GM21529 (cell line): ENCODE data around the gene PDE3A.

Source experiments
- ATAC-seq: cut with Tn5 transposase; IDR thresholded peaks from one replicate; pipeline ENCODE4 v1.9.1; 2021; ENCODE audit not compliant: unreplicated experiment

PDE3A gene

DNA sequence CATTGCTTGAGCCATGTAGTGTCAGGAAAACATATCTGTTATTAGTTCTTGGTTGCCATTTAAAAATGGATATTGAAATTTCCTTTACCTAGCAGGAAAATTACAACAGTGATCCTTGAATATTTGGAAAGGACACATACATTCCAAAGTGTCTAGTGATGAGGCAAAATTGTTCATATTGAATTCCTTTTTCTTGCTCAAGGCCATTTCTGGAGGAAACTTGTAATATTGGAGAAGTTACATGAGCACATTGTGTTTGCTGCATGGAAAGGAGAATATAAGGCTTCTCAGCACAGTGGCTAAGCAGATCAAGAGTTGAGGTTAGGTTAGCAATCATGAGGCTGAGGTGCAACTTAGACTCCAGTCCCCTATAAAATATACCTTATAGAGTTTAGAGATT lies 121.9 kb downstream of the PDE3A start:
- no peak for ATAC-seq

DNA sequence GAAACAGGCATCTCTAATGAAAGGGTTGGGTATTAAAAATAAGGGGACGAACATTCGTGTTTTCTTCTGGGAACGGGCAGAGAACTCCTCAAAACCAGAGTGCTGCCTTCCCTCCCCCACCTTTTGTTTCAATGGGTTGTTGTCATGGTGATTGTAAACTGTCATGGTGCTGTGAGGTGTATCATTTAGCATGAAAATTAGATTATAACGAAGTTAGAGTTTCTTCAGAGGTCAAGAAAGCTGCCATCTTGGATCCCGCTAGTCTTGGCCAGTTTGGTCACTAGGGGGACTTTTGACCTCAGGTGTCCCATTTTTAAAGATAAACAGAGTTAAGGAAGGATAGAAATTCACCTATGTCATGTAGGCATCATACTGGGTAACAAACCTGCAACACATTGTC lies 123.0 kb downstream of the PDE3A start:
- no peak for ATAC-seq

GRCh38 chr12:20492251-20492760 lies 124.0 kb downstream of the PDE3A start:
- ATAC-seq: no peak

DNA sequence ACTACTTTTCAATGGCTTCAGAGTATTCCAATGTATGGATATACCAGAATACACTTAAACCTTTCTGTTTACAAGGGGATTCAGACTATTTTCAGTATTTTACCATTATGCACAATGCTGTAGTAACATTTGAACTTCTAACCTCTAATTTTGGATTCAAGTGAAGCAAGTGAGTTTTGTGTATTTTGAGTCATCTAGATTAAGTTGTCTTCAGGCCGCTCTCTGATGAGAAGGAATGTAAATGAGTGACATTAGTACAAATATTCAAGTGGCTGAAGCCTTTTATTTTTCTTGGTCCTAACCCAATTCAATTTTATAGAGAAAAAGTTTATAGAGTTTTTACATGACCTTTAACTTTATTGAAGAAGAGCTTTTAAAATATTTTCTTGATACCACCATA lies 125.6 kb downstream of the PDE3A start:
- no peak for ATAC-seq

DNA sequence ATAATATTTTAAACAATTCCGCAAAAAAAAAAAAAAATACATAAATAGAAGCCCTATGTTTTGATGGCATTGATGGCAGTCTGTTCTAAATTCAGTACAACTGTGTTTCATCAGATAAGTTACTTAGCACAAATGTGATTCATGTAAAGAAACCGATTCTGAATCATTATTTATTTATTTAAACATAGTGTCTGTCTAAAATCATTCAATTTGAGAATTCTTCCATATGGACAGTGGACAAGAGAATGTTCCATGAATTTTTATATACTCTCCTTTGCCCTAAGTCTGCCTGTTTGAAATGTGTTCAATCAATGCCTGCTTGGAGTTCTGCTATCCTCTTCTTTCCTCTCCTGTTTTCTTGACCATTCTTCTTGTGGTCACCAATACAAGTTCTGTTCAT lies 126.5 kb downstream of the PDE3A start:
- ATAC-seq: no peak

- no peak for ATAC-seq
Observed at GRCh38 chr12:20495997-20496396, 127.7 kb downstream of the PDE3A start.

DNA sequence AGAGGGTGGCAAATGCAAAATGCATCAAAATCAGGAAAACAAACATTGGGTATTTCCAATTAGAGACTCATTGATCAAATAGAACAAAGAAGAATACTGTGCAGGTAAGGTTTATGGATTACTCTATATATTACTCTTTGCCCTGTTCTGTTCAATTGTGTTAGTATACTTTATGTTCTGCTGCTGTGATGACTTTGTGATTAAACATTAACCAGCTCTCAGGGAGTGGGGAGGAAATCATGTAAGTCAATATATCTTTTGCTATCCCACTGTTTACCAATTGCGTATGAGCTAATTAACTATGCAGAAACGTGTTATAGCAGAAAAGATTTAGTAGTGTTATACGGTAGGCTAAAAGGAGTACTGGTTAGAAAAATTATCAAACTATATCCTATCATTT lies 129.4 kb downstream of the PDE3A start:
- ATAC-seq: no peak

GRCh38 chr12:20501958-20502357 lies 133.6 kb downstream of the PDE3A start:
- no peak for ATAC-seq

- ATAC-seq: no peak
Observed at GRCh38 chr12:20503858-20504257, 135.5 kb downstream of the PDE3A start.

DNA sequence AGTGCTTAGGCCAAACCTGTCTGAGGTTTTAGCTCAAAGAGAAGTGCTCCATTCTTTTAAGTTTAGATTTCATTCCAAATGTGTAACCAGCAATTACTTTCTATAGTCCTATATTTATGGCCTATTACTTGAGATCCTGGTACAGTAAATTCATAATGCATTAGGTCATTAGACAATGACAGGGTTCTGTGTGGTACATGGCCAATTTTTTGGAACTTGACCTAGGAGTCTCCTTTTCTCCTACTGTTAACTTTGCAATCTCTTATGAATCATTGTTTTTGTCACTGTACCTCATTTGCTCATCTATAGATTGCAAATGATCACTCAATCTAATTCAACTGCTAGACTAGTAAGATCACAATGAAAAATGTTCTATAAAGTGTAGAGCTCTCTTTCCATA lies 136.7 kb downstream of the PDE3A start:
- no peak for ATAC-seq

DNA sequence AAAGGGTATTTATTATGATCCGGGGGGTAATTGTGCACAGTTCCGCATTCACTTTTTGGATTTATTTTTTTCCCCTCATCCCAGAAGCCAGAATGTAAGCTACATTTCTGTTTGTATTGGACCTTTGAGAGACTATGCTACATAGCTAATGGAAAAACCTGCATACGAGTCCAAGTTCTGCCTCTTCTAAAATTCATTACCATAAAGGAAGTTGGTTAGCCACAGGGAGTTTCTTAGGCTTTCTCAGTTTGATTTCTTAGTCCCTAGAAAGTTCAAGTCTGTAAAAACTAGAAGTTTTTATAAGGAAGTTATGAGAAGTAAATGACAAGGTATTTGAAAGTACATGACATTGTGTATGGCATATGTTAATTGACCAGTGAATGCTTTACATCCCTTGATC lies 138.7 kb downstream of the PDE3A start:
- no peak for ATAC-seq

- no peak for ATAC-seq
Observed at GRCh38 chr12:20507711-20508110, 139.4 kb downstream of the PDE3A start.

GRCh38 chr12:20508359-20508758 lies 140.0 kb downstream of the PDE3A start:
- no peak for ATAC-seq

- ATAC-seq: no peak
Observed at GRCh38 chr12:20508962-20509361, 140.6 kb downstream of the PDE3A start.

GRCh38 chr12:20510811-20511210 lies 142.5 kb downstream of the PDE3A start:
- no peak for ATAC-seq

- no peak for ATAC-seq
Observed at GRCh38 chr12:20513189-20513588, 144.9 kb downstream of the PDE3A start.

DNA sequence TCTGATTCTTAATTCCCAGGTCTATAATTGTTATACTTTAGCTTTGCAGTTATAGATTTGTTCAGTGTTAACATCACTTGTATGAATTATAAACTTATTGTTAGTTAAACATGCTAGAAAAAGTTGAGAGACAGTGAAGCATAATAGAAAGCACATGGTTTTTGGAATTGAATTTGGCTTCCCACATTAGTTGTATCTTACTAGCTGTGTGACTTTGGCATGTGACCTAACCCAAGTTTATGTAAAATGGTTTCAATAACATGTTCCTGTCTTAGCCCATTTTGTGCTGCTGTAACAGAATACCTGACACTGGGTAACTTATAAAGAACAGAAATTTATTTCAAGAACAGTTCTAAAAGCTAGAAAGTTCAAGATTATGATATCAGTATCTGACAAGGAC lies 146.3 kb downstream of the PDE3A start:
- no peak for ATAC-seq

DNA sequence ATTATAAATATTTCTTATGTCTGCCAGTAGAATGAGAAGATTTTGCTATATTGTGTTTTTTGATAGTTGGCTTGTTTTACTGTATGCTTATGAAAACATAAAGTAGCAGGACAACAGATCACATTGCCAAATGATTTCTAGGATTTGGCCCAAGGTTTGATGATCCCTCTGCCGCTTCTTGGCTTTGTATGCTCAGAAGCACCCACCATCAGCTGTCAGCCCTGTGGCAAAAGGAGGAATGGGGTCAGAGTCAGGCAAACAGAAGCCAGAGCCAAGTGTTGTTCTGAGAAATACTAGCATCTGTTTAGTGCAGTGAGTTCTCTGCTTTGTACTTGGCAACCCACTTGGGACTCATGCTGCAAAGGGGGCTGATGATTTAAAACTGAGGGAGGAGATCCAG lies 152.2 kb downstream of the PDE3A start:
- ATAC-seq: no peak

DNA sequence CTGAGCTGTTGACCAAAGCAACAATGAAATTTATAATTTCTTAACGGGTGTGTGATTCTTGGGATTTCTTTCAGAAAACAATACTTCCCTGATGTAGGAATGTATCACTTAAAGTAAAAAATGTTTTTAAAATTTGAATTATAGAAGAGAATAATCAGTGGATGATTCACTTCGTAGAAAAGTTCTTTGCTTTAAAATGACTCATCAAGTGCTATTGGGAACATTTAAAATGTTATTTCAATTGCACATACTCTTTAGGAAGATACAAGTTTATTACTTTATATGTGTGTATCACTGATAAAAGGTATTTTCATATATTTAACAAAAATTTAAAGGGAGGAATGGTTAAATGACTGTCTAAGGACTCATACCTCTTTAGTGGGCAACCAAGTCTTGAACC lies 155.3 kb downstream of the PDE3A start:
- no peak for ATAC-seq

DNA sequence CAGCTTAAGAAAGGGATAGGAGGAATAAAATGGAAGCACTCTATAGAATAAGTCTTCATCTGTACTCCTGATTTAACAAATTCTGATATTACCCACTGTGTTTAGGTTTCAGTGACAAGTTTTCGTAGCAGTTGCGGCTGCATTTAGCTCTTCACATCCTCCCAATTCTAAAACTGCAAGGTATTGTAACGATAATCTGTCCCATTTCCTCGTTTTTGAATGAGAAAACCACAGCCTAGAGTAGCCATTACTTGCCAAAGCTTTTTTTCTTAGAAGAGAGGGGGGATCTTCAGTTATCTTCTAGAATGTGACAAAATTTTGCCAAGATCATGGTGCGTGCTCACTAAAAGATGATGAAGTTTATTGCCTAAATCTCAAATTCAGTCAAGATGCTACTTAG lies 155.8 kb downstream of the PDE3A start:
- ATAC-seq: no peak

- ATAC-seq: no peak
Observed at GRCh38 chr12:20525064-20525610, 156.8 kb downstream of the PDE3A start.

DNA sequence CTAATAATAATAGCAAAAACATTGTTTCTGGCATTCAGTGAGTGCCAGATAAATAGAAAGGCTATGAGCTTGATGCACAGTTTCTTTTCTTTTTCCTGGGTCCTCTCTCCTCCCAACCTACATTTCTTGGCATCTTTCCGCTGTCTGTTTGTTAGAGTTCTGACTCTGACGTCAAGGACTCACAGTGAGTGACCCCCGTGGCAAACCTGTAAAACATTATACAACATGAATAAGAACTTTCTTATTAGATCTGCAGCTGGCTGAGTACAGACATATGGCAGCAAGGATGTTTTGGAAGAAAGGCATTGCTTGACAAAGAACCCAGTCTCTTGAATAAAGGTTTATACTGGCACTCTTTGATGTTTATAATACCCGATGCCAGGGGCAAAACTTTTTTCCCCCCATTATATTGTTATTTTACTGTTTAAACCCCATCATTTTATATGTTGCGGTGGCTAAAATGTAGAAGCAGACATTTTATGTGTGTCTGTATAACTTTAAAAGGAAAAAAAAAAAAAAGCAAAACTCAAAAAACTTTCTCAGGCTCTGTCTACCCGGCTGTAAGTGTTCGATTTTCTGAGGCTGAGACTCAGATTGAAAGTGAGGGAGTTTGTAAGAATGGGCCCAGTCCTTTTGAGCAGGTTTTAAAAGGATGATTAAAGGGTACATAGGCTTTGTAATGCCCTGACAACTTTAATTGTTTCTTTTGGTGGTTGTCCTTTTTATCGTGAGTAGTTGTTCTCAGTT lies 159.3 kb downstream of the PDE3A start:
- no peak for ATAC-seq

- ATAC-seq: no peak
Observed at GRCh38 chr12:20528208-20528607, 159.9 kb downstream of the PDE3A start.
